ENCODE results near the gene MIPEP.

The MIPEP gene

DNA sequence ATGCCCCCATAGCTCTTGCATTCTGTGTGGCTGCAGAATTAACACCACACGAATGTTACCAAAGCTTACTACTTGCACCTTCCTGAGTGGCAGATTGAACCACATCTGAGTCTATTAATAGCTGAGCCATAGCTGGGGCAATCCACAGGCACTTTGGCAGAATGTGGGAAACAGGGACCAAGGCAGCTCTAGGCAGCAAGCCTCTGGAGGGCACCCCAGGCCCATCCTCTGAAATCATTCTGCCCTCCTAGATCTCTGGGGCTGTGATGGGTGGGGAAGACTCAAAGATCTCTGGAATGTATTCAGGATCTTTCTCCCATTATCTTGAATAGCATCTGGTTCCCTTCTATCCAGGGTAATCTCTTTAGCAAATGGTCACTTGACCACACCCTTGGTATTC, 179.7 kb downstream of the MIPEP start:
- no peak for DNase-seq (ENCODE audit: low spot score)
- TF ChIP-seq, protein P1, sequence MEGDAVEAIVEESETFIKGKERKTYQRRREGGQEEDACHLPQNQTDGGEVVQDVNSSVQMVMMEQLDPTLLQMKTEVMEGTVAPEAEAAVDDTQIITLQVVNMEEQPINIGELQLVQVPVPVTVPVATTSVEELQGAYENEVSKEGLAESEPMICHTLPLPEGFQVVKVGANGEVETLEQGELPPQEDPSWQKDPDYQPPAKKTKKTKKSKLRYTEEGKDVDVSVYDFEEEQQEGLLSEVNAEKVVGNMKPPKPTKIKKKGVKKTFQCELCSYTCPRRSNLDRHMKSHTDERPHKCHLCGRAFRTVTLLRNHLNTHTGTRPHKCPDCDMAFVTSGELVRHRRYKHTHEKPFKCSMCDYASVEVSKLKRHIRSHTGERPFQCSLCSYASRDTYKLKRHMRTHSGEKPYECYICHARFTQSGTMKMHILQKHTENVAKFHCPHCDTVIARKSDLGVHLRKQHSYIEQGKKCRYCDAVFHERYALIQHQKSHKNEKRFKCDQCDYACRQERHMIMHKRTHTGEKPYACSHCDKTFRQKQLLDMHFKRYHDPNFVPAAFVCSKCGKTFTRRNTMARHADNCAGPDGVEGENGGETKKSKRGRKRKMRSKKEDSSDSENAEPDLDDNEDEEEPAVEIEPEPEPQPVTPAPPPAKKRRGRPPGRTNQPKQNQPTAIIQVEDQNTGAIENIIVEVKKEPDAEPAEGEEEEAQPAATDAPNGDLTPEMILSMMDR (IDR thresholded peaks at IDR 0.05; ENCODE audit: extremely low read depth, missing control alignments), result no peak

DNA sequence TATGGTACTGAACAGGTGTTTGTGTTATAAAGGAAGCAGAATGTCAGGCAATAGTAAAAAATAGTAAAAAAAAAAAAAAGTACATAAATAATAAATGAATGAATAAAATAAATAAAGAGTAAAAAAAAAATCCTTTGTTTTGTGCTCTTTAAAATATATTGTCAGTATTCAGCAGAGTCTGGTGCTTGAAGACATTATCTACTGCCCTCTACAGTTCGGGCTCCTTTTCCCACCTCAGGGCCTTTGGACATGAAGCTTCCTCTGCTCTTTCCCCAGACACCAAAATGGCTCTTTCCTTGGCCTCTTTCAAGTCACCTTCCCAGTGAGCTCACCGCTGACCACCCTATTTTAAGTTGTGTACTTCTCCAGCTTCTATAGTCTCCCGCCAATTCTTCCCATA, 181.5 kb downstream of the MIPEP start:
- TF ChIP-seq, protein P1 (IDR thresholded peaks at IDR 0.05; ENCODE audit: extremely low read depth, missing control alignments), result peak; percentile 20
- DNase-seq (ENCODE audit: low spot score), result no peak

DNA sequence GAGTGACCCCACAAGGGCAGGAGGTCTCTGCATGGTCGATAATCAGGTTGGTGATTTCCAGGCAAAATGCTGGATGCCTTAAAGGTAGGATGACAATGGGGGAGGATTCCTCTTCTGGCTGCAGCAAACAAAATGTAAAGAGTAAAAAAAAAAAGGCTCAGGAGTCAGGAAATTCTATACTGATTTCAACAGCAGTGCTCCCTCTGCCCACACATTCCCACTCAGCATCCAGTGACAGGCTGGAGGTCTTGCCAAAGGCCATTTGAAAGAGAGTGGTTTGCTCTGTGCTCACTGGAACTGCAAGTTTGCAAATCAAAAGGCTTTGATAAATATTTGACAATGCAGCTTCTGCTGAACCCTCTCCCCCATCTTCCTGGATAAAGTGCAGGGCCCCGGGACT, 183.6 kb downstream of the MIPEP start:
- TF ChIP-seq, protein P1 (IDR thresholded peaks at IDR 0.05; ENCODE audit: extremely low read depth, missing control alignments), result no peak
- DNase-seq (ENCODE audit: low spot score), result no peak

DNA sequence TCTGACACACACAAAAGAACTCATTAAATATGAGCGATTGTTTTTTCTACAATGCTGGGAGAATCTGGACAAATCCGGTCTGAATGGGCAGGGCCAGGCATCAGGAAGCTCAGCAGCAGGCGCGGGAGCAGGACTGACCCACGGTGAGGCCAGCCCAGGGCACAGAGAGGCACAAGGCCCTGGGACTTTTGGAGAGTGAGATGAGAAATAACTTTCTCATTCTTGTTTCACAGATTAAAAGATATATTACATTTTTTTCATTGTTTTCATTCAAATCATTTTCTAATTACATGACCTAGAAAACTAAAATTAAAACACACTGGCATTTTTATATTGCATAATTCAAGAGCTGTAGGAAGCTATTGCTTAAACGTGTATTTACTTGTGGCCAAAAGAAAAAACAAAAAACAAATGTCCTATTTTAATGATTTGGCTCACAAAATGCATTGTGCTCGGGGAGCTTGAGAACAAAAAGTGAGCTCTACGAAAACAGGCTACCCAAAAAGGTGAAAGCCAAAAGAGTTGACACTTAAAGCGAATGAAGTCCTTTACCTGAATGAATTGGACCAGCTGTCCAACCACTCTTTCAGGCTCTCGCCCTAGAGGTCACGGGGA, 185.8 kb downstream of the MIPEP start:
- DNase-seq (ENCODE audit: low spot score), result no peak
- TF ChIP-seq, protein P1 (IDR thresholded peaks at IDR 0.05; ENCODE audit: extremely low read depth, missing control alignments), result no peak

DNA sequence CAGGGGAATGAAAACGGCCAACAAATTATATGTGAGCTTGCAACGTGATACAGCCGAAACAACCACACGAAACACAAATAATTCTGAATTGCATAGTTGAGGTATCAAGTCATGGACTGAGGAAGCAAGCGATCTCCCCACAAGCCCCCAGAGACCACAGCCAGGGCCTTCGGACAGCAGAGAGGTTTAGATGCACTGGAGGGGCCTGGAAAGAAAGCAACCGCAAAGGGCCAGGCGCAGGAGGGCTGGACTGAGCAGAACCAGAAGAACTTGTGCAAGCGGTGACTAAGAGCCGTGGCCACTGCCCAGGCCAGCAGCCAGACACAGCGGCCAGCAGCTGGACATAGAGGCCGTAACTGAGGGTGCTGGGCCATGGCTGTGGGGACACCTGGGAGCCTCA, 187.6 kb downstream of the MIPEP start:
- TF ChIP-seq, protein P1 (IDR thresholded peaks at IDR 0.05; ENCODE audit: extremely low read depth, missing control alignments), result no peak
- no peak for DNase-seq (ENCODE audit: low spot score)

DNA sequence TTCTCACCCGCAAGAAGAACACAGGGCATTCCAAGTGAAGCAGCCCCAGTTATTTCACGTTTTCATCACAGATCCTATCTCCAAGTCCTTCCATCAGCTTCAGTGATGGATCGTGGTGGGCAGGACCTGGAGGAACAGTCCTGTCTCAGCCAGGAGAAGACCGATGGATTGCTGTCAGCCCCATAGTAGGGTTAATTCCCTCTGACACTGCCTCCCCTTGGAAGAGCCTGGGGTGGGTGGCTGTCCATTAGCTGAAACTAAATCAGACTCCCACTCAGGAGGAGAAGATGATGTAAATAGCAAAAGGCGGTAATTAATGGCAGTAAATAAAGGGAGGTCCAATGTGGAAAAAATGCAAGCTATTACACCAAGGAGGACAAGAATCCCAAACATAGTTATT, 188.0 kb downstream of the MIPEP start:
- TF ChIP-seq, protein P1 (IDR thresholded peaks at IDR 0.05; ENCODE audit: extremely low read depth, missing control alignments), result no peak
- no peak for DNase-seq (ENCODE audit: low spot score)

DNA sequence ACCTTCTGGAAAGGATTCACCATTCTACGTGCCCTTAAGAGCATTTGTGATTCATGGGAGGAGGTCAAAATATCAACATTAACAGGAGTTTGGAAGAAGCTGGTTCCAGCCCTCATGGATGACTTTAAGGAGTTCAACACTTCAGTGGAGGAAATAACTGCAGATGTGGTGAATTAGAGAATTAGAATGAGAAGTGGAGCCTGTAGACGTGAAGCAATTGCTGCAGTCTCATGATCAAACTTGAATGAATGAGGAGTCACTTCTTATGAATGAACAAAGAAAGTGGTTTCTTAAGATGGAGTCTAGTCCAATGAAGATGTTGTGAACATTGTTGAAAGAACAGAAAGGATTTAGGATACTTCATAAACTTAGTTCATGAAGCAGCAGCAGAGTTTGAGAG, 189.9 kb downstream of the MIPEP start:
- DNase-seq (ENCODE audit: low spot score), result no peak
- TF ChIP-seq, protein P1 (IDR thresholded peaks at IDR 0.05; ENCODE audit: extremely low read depth, missing control alignments), result no peak
